ENCODE measurements around the gene GGT5. TPM values are rescaled to one million over a fixed set of nuclear protein-coding genes. Genes with fewer than 3 reads are reported as not detected.
"Not testable (repeated sequence)": the region's sequence is repeated elsewhere in the genome, so short reads cannot be mapped to it uniquely, and the experiment has no call there.

GGT5 gene
- total and polyA plus RNA-seq, 12 donors: 4.3 to 67.4 (median 13.1) TPM

DNA sequence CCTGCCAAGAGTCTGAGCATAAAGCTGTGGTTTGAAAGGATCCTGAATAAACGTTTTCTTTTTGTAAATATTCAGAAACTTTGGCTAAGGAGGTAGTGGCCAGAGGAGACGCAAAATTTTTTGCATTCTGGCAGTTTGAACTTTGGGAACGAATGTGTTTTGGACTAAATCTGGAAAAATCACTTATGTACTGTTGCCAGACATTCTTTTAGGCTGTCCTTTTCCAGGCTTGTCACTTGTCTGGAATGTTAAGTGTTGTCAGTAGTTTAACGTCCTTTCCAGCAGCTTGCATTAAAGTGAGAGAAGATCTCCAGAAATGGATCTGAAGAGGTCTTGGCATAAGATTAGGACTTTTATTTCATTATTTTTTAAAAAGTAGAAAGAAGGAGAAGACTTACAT is 44.2 kb upstream of the GGT5 start:
- ATAC-seq (peak in 7 of 8 donors; percentile 56 to 73 (median 69)), DNase-seq (no peak)
- H3K9me3 ChIP-seq: no peaks in the 10 kb centered on the region
- H3K27me3 ChIP-seq: no peaks in the 10 kb centered on the region
- H3K4me3 ChIP-seq: peak overlapping the region in 3 of 10 donors; percentile 6 to 17 (median 11)
- TF ChIP-seq CTCF (IDR thresholded peaks at IDR 0.05): no peak
- peaks cover 21 to 92% (median 82%) of the 10 kb centered on the region in 9 donors for H3K4me1 ChIP-seq
- no peaks in the 10 kb centered on the region for H3K36me3 ChIP-seq
- intact Hi-C loops (cut with DNase I): no loop called here
- peak overlapping the region; percentile 53 to 85 (median 78) for H3K27ac ChIP-seq
- 6 to 8% methylated on average over 4 of the region's 4 CpGs for WGBS, 2 donors

GRCh38 chr22:24287801-24288200 is 42.9 kb upstream of the GGT5 start:
- peak in 2 of 8 donors; percentile 5 to 6 for ATAC-seq
- H3K36me3 ChIP-seq; DNase-seq; H3K4me3 ChIP-seq; H3K27me3 ChIP-seq; intact Hi-C loops (cut with DNase I); H3K9me3 ChIP-seq: not testable (repeated sequence)
- WGBS, 2 donors: 56 to 66% methylated on average over 5 to 6 of the region's 6 CpGs
- H3K4me1 ChIP-seq: peaks cover 18 to 90% (median 77%) of the 10 kb centered on the region in 9 donors
- peak overlapping the region in 9 of 10 donors; percentile 61 to 85 (median 78) for H3K27ac ChIP-seq

DNA sequence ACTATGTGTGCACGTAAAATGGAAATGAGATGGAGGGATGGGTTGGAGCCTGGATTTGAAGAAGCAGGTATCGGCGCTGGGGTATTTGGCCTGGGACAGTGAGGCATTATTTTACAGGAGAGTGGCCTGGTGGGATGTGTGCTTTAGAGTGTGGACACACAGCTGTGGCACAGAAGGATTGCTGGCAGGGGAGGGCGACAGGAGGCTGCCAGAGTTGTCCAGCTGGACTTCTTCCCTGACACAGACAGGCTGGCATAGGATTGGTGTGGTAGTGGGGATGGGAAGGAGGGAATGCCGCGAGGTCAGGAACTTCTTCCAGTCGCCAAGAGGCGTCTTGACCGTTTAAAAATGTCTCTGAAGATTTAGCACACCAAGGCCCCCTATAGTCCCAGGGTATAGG is 42.3 kb upstream of the GGT5 start:
- H3K36me3 ChIP-seq; H3K4me3 ChIP-seq; H3K27me3 ChIP-seq; intact Hi-C loops (cut with DNase I); DNase-seq; H3K9me3 ChIP-seq: not testable (repeated sequence)
- H3K27ac ChIP-seq: peak overlapping the region in 9 of 10 donors; percentile 61 to 85 (median 78)
- WGBS, 2 donors: 57 to 59% methylated on average over 7 to 8 of the region's 9 CpGs
- ATAC-seq: peak in 6 of 8 donors; percentile 27 to 62 (median 55)
- peaks cover 18 to 90% (median 74%) of the 10 kb centered on the region in 9 donors for H3K4me1 ChIP-seq

GRCh38 chr22:24285245-24285644 is 40.4 kb upstream of the GGT5 start:
- H3K4me1 ChIP-seq: peaks cover 14 to 81% (median 61%) of the 10 kb centered on the region in 9 donors
- WGBS, 2 donors: 50 to 58% methylated on average over 4 of the region's 4 CpGs
- peak in 2 of 8 donors; percentile 50 to 51 for ATAC-seq
- intact Hi-C loops (cut with DNase I): no loop called here
- H3K9me3 ChIP-seq: no peaks in the 10 kb centered on the region
- TF ChIP-seq CTCF (IDR thresholded peaks at IDR 0.05): no peak
- peaks cover 0 to 6% (median 0%) of the 10 kb centered on the region in 9 donors for H3K36me3 ChIP-seq
- no peak overlapping the region for H3K4me3 ChIP-seq
- H3K27ac ChIP-seq: peak overlapping the region in 8 of 10 donors; percentile 15 to 80 (median 35)
- no peak for DNase-seq
- no peaks in the 10 kb centered on the region for H3K27me3 ChIP-seq

GRCh38 chr22:24284747-24285203 is 39.9 kb upstream of the GGT5 start:
- H3K4me1 ChIP-seq: peaks cover 10 to 76% (median 57%) of the 10 kb centered on the region in 9 donors

More at GRCh38 chr22:24284747-24285203, 39.9 kb upstream of the GGT5 start:
- TF ChIP-seq CTCF (IDR thresholded peaks at IDR 0.05): no peak
- WGBS, 2 donors: 51 to 62% methylated on average over 2 of the region's 2 CpGs
- Histone ChIP-seq H3K36me3 (peaks cover 0 to 6% (median 0%) of the 10 kb centered on the region in 9 donors), H3K27ac (peak overlapping the region in 3 of 10 donors; percentile 12 to 74 (median 19)), H3K27me3 (no peaks in the 10 kb centered on the region), H3K9me3 (no peaks in the 10 kb centered on the region), H3K4me3 (no peak overlapping the region)
- DNase-seq (no peak), ATAC-seq (no peak)
- intact Hi-C loops (cut with DNase I): no loop called here
